ENCODE results near the gene CCM2.

DNA sequence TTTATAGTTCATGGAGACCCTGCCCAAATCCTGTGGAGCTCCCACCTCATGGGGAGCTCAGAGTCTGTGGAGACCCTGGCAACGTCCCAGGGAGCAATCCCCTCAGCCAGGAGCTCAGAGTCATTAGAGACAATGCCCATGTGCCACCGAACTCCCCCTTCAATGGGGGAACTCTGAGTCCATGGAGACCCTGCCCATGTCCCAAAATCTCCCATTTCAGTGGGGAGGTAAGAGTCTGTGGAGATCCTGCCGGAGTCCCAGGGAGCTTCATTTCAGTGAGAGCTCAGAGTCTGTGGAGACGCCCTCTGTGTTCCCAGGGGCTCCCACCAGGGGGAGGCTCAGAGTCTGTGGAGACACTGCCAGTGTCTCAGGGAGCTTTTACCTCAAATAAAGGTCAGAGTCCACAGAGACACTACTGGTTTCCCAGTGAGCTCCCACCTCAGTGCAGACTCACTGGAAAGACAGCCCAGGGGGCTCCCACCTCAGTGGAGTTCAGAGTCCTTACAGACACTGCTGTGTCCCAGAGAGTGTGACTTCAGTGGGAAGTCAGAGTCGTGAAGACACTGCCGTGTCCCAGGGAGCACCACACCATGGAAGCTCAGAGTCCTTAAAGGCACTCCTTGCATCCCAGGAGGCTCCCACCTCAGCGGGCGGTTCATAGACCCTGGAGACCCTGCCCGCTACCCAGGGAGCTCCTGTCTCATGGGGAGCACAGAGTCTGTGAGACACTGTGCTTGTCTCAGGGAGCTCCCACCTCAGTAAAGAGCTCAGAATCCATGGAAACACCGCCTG is 26.2 kb upstream of the CCM2 start:
- TF ChIP-seq YY1 (IDR thresholded peaks at IDR 0.05; ENCODE audit: insufficient read depth, insufficient read length) (no peak), SUZ12 (IDR thresholded peaks at IDR 0.05; ENCODE audit: extremely low read depth, insufficient read depth, insufficient read length) (no peak)

Measured in NT2/D1 (cell line).